WTC11 (cell line): ENCODE results near the gene CNTN1. TPM values are rescaled to one million over a fixed set of nuclear protein-coding genes. Genes with fewer than 3 reads are reported as not detected.

Experiments
- ATAC-seq: fragments of 200-7000 bp; cut with Tn5 transposase; 2 replicates; pipeline ENCODE4 v1.10.0; 2021; ENCODE audit warnings: mild to moderate bottlenecking, moderate library complexity
- CTCF ChIA-PET: fragments of 300-600 bp; sonication (Branson Sonifier 250); formaldehyde crosslinking; loops from one replicate; lab custom pipeline; 2021; ENCODE audit warnings: antibody characterized with exemption; lab: Charles Lee
- POLR2A ChIA-PET: fragments of 350-600 bp; sonication (Branson Sonifier 250); formaldehyde crosslinking; loops from one replicate; lab custom pipeline; 2021; ENCODE audit warnings: antibody characterized with exemption; lab: Charles Lee
- DNase-seq: peaks from one replicate; pipeline ENCODE4 v3.0.0; 2021; ENCODE audit warnings: low spot score
- H3K27ac Mint-ChIP-seq: 2 replicates; pipeline ENCODE4 v1.8.0; 2021; ENCODE audit warnings: mixed read lengths
- H3K27me3 Mint-ChIP-seq: 2 replicates; pipeline ENCODE4 v1.8.0; 2021; ENCODE audit warnings: low read depth, mild to moderate bottlenecking, moderate library complexity, mixed read lengths
- H3K36me3 Mint-ChIP-seq: 2 replicates; pipeline ENCODE4 v1.8.0; 2021; ENCODE audit warnings: mixed read lengths
- H3K4me1 Mint-ChIP-seq: 2 replicates; pipeline ENCODE4 v1.8.0; 2022; ENCODE audit warnings: mixed read lengths
- H3K4me3 Mint-ChIP-seq: 2 replicates; pipeline ENCODE4 v1.8.0; 2021; ENCODE audit warnings: mild to moderate bottlenecking, moderate library complexity, mixed read lengths
- H3K9me3 Mint-ChIP-seq: 2 replicates; pipeline ENCODE4 v1.8.0; 2021; ENCODE audit warnings: mixed read lengths
- CTCF ChIP-seq: fragments of 200-600 bp; IDR thresholded peaks from 2 replicates; pipeline ENCODE4 v1.8.0; 2022; ENCODE audit warnings: antibody characterized with exemption
- ERG ChIP-seq: fragments of 250-450 bp; sonication (Bioruptor Pico); IDR thresholded peaks from 2 replicates; pipeline ENCODE4 v1.8.0; 2021; ENCODE audit warnings: mild to moderate bottlenecking
- MAX ChIP-seq: sonication (generic); formaldehyde crosslinking; IDR thresholded peaks from 2 replicates; pipeline ENCODE4 v1.8.0; 2022; ENCODE audit warnings: mild to moderate bottlenecking, missing genetic modification reagents
- TP53 ChIP-seq: sonication (generic); formaldehyde crosslinking; IDR thresholded peaks from 2 replicates; pipeline ENCODE4 v1.8.1; 2023; ENCODE audit warnings: mild to moderate bottlenecking, missing genetic modification reagents
- ZNF281 ChIP-seq: sonication (generic); formaldehyde crosslinking; IDR thresholded peaks from 2 replicates; pipeline ENCODE4 v1.8.0; 2023; ENCODE audit warnings: mild to moderate bottlenecking, missing genetic modification reagents
- ZNF317 ChIP-seq: sonication (generic); formaldehyde crosslinking; IDR thresholded peaks from 2 replicates; pipeline ENCODE4 v1.8.1; 2023; ENCODE audit warnings: low read depth, mild to moderate bottlenecking, moderate library complexity, missing genetic modification reagents, borderline replicate concordance
- ZNF423 ChIP-seq: fragments of 250-450 bp; sonication (Bioruptor Pico); IDR thresholded peaks from 2 replicates; pipeline ENCODE4 v2.1.2; 2022; ENCODE audit warnings: mild to moderate bottlenecking, moderate library complexity
- ZNF532 ChIP-seq: fragments of 250-450 bp; sonication (Bioruptor Pico); IDR thresholded peaks from 2 replicates; pipeline ENCODE4 v1.9.0; 2021; ENCODE audit warnings: mild to moderate bottlenecking, borderline replicate concordance
- ZSCAN18 ChIP-seq: fragments of 250-450 bp; sonication (Bioruptor Pico); IDR thresholded peaks from 2 replicates; pipeline ENCODE4 v2.1.2; 2022; ENCODE audit warnings: mild to moderate bottlenecking, moderate library complexity
- total RNA-seq: library from RNA; stranded (reverse); gene quantifications from 3 replicates; pipeline ENCODE4 v1.2.3, GENCODE V29; 2021

The CNTN1 gene
- total RNA-seq, 1 experiment from 2014 or later, result 16.9 TPM

- no peak overlapping the region for H3K27ac Mint-ChIP-seq
- no peaks in the 10 kb centered on the region for H3K27me3 Mint-ChIP-seq
- CTCF ChIA-PET, result no interaction called here
- H3K9me3 Mint-ChIP-seq, result no peaks in the 10 kb centered on the region
- ATAC-seq (no peak), DNase-seq (no peak)
- no peak overlapping the region for H3K4me3 Mint-ChIP-seq
- peaks cover 7% of the 10 kb centered on the region for H3K4me1 Mint-ChIP-seq
- POLR2A ChIA-PET, result no interaction called here
- TF ChIP-seq ERG (CRISPR knock-in tag), result no peak
- TF ChIP-seq CTCF, result no peak
- no peaks in the 10 kb centered on the region for H3K36me3 Mint-ChIP-seq
Measured at GRCh38 chr12:40802656-40803055, 110.4 kb downstream of the CNTN1 start.

GRCh38 chr12:40819436-40820108 is 127.3 kb downstream of the CNTN1 start:
- 0 out of 2 replicates have a peak overlapping the region, but pooled peaks have one; percentile 0 for H3K4me3 Mint-ChIP-seq
- H3K27me3 Mint-ChIP-seq, result peaks cover 5% of the 10 kb centered on the region
- H3K36me3 Mint-ChIP-seq, result peaks cover 6% of the 10 kb centered on the region
- POLR2A ChIA-PET, result no interaction called here
- CTCF ChIA-PET, result no interaction called here
- TF ChIP-seq ZSCAN18 (0 out of 2 replicates have a peak, but pooled peaks have one; percentile 6), ERG (CRISPR knock-in tag) (no peak), ZNF281 (peak; percentile 91), ZNF317 (CRISPR knock-in tag) (no peak), TP53 (CRISPR knock-in tag) (no peak), MAX (CRISPR knock-in tag) (0 out of 2 replicates have a peak, but pooled peaks have one; percentile 19), ZNF423 (peak; percentile 50), ZNF532 (CRISPR knock-in tag) (no peak)
- peaks cover 31% of the 10 kb centered on the region for H3K4me1 Mint-ChIP-seq
- peak; percentile 77 for DNase-seq
- peaks cover 17% of the 10 kb centered on the region for H3K9me3 Mint-ChIP-seq
- H3K27ac Mint-ChIP-seq, result no peak overlapping the region
- ATAC-seq, result peak; percentile 97
